Stimulated activated CD8-positive, alpha-beta memory T cell treated with anti-CD3 and anti-CD28 coated beads, Interleukin-12 subunit alpha, Interleukin-12 subunit beta, amount 100 ng/mL, for 1 hour (primary cell): ENCODE results near the gene WBP1L.
"Not testable (repeated sequence)": the region's sequence is repeated elsewhere in the genome, so short reads cannot be mapped to it uniquely, and the experiment has no call there.

Experiments
- DNase-seq: peaks from one replicate; pipeline ENCODE4 v3.0.0-alpha.2; 2020; ENCODE audit warnings: low read depth

WBP1L gene

GRCh38 chr10:102813017-102813541 lies 69.3 kb downstream of the WBP1L start:
- DNase-seq, result no peak

DNA sequence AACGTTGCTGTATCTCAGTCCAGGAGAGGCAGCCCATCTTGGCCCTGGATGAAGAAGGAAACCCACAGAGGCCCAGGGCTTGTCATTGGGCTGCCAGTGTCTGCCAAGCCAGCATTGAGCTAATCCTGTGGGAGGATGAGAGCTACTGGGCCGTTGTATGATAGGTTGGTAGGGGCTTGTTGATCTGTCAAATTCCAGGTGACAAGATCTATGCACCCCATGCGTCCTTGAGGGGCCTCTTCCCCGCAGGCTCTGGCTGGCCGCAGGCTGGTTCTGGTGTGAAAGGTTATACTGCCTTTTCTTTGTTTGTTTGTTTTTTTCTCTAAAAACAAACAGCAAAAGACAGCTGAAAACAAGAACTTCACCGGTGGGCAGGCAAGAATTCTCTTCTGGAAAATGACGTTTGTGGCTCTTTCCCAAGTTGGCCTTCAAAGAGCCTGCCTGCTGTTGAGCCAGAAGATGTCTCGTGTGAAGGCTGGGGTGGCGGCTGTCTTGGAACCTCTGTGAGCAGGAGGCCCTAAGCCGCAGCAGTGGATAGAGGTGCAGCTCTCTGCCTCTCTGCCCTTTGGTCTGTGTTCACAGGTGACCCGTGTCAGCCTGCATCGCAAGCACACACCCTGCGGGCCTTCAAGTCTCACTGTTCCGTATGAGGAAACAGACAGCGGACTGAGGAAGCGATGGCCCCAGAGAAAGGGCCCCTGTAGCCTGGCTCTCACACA lies 70.1 kb downstream of the WBP1L start:
- DNase-seq, result no peak

DNA sequence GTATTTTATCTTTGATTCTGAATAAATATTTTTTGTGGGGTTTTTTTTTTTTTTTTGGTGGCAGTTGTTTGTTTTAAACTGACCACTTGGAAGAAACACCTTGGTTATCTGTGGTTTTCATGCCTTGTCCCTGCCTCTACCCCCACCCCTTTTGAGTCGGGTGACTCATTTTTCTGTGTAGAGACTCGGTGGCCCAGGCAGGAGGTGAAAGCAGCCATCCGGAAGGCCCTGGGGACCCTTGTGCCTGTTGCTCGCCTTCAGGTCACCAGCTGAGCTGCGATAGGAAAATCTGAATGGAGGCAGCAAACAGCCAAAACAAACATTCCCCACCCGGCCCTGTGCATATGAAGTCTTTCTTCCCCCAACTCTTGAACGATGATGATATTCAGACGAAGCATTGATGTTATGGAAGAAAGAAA lies 70.7 kb downstream of the WBP1L start:
- DNase-seq, result no peak

DNA sequence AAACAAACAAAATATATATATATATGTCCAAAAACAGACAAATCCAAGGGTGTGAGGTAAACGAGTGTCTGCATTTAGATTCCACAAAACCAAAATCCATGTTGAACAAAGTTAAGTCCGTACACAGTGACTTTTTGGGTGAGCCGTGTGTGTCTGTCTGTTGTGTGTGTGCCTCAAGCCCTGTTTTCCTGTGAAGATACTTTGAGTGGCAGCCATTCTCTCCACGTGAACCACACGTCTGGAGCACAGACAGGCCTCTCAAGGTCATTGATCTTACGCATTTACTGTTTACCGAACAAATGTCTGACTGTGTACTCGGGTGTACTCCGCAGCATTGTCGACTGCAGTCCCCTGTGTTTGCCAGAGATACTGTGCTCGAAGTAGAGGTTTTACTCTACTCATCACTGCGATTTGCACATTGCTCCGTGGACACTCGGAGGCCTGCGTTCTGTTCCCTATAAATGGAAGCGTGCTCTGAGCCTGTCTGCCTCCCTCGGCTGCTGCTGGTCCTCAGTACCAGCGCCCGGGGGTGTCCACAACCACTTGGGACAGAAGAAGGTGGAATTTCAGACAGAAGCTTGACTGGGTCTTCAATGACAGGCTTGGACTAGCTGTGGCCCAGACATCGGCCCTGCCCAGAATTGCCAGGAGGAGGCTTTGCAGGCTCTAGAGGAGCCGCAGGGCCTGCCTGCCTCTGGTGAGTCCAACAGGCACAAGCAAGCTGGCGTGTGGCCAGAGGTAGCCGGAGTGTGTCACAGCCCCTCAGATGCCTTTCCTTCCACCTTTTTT lies 71.3 kb downstream of the WBP1L start:
- no peak for DNase-seq

- no peak for DNase-seq
These were observed 72.2 kb downstream of the WBP1L start for GRCh38 chr10:102815790-102816549.

GRCh38 chr10:102817175-102817574 lies 73.4 kb downstream of the WBP1L start:
- no peak for DNase-seq

- DNase-seq, result no peak
These were observed 75.3 kb downstream of the WBP1L start for GRCh38 chr10:102819054-102819453.

DNA sequence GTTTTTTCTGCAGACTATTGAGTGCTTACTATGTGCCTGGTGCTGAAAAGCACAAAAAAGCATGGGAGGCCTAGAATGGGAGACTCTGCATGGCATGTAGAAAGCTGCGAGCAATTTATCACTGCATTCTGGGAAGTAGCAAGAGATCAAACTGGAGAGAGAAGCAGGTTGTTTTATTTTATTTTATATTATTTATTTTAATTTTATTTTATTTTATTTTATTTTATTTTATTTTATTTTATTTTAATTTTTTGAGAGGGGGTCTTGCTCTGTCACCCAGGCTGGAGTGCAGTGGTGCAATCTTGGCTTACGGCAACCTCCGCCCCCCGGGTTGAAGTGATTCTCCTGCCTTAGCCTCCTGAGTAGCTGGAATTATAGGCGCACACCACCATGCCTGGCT lies 76.3 kb downstream of the WBP1L start:
- DNase-seq, result not testable (repeated sequence)

DNA sequence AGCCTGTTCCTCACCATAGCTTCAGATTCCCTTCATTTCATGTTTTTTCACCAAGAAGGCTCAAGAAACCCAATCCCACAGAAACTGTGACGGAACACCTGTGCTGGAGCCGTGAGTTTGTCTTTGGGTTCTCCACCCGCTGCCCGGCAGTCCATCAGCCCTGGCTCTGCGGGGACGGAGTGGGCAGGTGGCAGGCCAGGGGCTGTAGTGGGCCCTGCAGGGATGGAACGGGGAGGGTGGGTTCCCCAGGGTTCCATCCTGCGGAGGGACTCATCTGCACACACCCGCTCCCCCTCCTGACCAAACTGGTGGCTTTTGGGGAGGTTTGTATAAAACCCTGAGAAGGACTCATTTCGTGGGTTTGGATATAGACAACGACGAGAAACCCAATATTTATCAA lies 78.5 kb downstream of the WBP1L start:
- DNase-seq, result no peak

DNA sequence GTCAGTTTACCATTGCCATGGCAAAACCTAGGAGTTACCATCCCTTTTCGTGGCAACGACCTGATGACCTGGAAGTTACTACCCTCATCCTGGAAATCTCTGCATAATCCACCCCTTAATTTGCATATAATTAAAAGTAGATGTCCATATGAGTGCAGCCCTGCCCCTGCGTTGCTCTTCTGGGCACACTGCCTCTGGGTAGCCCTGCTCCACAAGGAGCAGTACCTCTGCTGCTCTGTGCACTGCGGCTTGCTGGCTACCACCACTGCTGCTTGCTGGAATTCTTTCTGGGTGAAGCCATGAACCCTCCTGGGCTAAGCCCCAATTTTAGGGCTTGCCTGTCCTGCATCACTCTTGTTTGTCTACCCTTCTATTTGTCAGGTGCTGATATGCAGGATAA lies 80.9 kb downstream of the WBP1L start:
- no peak for DNase-seq

DNA sequence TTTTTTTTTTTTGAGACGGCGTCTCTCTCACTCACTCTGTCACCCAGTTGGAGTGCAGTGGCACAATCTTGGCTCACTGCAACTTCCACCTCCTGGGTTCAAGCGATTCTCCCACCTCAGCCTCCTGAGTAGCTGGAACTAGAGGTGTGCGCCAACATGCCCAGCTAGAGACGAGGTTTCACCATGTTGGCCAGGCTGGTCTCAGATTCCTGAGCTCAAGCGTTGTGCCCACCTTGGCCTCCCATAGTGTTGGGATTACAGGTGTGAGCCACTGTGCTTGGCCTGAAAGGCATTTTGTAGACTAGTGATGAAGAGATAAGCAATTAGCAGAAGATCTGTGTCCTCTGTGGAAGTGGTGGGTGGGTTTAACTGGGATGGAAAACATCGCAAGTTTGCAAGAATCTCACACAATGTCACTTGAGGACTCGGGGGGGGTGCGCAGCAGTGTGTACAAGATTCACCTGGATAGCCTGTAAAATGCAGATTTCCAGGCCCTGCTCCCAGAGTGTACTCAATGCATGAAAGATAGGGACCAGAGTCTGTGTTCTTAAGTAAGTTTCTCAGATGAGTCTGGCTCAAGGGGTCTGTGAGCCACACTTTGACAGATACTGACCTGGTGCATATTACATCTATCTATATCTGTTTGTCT lies 82.5 kb downstream of the WBP1L start:
- no peak for DNase-seq

DNA sequence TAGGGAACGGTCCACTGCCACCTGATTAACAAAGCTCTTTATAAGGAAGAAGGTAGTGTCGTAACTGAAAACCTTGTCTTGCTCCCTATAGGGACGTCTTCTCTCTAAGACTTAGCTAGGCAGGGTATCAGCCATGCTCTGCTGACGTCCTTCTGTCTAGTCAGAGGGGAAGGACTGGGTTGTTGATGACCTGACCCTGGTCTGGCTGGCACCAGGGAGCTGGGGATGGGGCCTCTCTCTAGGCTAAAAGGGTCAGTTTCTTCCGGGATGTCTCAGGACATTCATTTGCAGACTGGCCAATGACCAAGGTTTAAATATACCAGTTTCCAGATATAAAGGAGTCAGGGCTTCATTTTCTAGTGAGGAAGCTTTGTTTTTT lies 83.8 kb downstream of the WBP1L start:
- no peak for DNase-seq

GRCh38 chr10:102831322-102832071 lies 87.7 kb downstream of the WBP1L start:
- DNase-seq, result no peak

DNA sequence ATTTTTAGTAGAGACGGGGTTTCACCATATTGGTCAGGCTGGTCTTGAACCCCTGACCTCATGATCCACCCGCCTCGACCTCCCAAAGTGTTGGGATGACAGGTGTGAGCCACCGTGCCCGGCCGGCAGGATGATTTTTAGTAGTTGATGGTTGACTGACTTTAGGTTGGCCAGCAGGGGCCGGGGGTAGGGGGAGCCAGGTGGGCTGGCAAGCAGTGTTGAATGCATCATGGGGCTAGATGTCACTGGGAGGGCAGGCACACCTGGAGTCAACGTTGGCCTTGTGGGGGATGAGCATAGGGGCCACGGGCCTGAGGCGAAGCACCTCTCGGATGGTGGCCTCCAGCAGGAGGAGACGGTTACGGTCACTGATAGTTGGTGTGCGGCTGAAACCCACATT lies 88.5 kb downstream of the WBP1L start:
- DNase-seq, result no peak

DNA sequence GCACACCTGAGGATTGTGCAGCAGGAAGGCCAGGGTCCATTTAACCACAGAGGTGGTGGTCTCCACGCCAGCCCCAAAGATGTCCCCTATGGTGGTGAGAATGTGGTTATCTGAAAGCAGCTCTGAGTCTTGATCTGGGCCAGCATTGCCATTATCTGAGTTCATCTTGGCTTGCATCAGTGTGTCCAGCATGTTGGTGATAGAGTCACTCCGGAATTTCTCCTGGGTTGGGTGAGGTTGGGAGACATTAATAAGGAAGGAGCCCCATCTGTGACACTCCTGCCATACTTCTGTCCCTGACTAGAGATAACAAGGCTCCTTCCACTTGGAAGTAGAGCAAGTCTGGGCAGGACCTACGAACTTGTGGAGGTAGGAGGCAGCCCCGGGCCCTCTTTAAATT lies 89.2 kb downstream of the WBP1L start:
- DNase-seq, result no peak

- no peak for DNase-seq
These were observed 90.4 kb downstream of the WBP1L start for GRCh38 chr10:102834143-102834542.

- DNase-seq, result peak; percentile 54
These were observed 91.3 kb downstream of the WBP1L start for GRCh38 chr10:102835007-102835482.

- DNase-seq, result no peak
These were observed 93.5 kb downstream of the WBP1L start, which contains the start of gene CYP17A1 for GRCh38 chr10:102837230-102837721. CYP17A1 (minus strand) TSS chr10:102837413; CDS start chr10:102837361, 52 bp downstream.

GRCh38 chr10:102838276-102838927 lies 94.7 kb downstream of the WBP1L start:
- not testable (repeated sequence) for DNase-seq

DNA sequence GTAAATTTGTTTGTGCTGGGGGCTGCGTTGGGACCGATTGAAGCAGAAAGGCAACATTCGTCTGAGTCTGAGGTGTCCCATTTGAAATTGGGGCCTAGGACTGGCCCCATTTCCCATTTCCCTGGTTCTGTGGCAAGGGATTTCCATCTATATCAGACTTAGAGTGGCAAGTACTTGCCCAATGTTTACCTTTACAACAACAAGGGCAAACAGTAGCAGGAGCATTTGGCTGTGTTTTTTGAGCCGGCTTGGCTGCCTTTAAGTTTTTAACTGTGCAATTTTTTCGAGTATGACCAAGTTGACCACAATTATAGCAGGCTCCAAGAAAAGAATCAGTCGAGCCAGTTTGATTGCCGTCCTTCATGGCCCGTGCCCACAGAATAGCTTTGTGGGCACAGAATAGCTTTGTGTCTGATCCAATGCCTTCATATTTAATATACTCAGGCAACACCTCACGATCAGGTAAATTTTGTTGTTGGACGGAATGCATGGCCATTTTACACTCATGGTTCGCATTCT lies 98.1 kb downstream of the WBP1L start:
- no peak for DNase-seq
